GM18870 (cell line): ENCODE data around the gene MSI2.

Experiments
- ATAC-seq: cut with Tn5 transposase; IDR thresholded peaks from one replicate; pipeline ENCODE4 v1.9.1; 2021; ENCODE audit warnings: moderate library complexity; ENCODE audit not compliant: unreplicated experiment

MSI2 gene

DNA sequence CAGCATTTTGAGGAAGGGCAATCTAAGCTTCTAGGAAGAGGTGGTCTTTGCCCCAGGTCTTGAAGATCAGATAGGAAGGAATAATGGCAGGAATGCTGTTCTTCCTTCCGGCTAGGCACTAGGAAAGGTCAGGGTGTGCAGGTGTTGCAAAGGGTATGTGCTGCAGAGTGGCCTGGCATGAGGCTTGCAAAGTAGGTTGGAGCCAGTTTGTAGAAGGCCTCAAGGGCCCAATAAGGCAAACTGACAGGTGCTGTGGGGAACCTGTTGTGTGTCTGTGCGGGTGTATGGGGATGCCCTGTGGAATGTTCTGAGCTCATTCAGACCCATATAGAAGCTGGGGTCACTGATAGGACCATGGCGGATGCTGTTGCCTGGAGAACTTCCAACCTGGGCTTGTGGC, 12.7 kb downstream of the MSI2 start:
- no peak for ATAC-seq

GRCh38 chr17:57269598-57270255, 13.4 kb downstream of the MSI2 start:
- ATAC-seq: no peak

DNA sequence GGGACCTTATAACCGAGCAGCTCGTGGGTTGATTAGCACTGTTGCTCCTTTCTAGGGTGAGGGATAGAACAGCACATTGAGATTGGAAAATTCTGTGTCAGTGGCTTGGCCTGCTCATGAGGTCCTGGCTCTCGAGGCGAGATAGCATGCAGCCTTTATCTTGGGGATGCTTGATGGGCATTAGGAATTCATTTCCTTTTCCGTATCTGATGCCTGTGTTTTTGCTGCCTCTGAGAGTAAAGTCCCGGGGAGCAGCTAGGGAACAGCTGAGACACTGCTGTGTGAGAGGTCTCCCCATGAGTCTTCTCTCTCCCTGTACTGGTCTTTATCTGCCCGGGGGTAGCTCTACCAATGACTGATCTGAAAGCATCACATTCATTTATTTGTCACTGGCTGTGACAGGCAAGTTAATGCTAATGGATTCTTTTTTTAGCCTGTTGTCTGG, 14.5 kb downstream of the MSI2 start:
- ATAC-seq: no peak

- ATAC-seq: no peak
These were observed 15.5 kb downstream of the MSI2 start for GRCh38 chr17:57271821-57272220.

- ATAC-seq: no peak
These were observed 17.2 kb downstream of the MSI2 start for GRCh38 chr17:57273490-57273889.

GRCh38 chr17:57274162-57274561, 17.8 kb downstream of the MSI2 start:
- ATAC-seq: no peak

GRCh38 chr17:57275071-57275764, 18.9 kb downstream of the MSI2 start:
- no peak for ATAC-seq

DNA sequence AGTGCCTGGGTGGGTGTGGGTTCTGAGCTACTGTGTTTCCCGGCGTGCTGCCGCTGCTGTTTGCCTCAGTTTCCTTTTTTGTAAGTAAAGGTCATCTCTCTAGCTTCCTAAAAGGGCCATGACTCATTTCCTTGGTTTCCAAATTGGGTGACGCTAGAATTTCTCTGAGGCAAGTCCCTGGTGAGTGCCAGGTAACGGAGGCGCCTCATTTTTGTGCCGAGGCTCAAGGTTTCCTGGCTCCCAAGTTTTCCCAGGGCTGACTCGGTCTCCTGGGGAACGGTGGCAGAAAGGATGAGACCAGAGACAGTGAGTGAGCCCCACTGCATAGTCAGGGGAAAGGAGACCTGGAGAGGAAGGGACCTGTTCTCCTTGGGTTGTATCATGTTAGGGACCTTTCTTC, 20.3 kb downstream of the MSI2 start:
- ATAC-seq: no peak

DNA sequence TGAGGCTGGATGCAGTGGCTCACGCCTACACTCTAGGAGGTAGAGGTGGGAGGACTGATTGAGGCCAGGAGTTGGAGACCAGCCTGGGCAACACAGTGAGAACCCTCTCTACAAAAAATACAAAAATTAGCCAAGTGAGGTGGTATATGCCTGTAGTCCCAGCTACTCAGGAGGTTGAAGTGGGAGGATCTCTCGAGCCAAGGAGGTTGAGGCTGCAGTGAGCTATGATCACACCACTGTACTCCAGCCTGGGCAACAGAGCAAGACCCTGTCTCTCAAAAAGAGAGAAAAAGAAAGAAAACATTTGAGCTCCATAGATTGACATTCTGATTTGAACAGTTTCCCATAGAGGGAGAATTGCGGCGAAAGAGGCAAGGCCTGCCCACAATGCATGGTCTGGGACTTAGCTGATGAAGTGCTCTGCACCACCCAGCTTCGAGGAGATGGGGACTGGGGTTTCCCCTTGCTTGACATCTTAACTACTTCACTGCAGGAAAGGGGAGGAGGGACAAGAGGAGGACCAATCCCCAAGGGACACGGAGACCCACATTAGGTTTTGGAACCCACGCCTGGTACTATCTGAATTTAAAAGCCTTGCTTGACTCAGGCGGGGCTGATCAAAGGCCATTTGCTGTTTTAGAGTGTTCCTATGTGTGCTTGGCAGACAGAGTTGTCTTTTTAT, 21.7 kb downstream of the MSI2 start:
- ATAC-seq: no peak

DNA sequence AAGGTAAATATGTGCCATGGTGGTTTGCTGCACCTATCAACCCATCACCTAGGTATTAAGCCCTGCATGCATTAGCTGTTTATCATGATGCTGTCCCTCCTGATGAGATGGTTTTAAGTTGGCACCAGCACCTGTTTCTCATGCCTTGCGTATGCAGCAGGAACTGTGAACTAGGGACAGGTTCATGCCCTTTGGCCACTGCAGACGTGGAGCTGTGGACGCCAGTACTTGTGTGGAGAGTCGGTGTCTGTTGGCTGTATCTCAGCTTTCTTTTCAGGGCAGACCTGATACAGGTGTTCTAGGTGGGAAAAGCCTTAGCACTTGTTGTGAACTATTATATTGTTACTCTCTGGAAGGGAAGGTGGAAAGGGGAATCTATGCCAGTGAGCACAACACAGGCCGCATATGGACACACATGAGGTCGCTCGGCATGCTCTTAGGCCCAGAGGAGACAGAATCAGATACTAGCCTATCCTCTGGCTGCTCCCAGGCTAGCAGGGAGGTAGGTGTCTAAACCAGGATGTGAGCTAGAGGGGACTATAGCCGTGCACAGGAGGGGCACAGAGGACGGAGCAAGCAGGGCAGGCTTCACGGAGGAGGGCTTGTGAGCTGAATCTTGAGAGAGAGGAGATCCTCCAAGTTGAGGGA, 22.5 kb downstream of the MSI2 start:
- ATAC-seq: no peak

- ATAC-seq: no peak
These were observed 23.1 kb downstream of the MSI2 start for GRCh38 chr17:57279432-57279831.

- no peak for ATAC-seq
These were observed 25.6 kb downstream of the MSI2 start for GRCh38 chr17:57281887-57282286.

DNA sequence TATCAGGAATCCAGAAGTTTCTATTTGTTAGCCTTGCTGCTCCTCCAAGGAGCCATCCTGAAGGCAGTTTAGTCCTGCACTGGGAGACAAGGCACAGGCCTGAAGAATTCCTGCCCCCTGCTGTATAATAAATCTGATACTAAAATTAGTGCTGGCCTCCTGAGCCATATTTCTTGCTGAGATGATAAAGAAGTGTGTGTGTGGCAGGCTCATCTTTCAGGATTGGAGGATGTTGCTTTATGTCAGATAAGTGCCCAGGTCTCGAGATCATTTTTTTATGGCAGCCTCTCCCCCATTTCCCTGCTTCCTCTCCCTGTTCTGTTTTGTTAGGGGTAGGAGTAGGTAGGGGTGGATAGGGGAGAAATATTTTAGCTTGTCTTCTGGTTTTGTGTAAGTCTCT, 26.0 kb downstream of the MSI2 start:
- ATAC-seq: no peak

DNA sequence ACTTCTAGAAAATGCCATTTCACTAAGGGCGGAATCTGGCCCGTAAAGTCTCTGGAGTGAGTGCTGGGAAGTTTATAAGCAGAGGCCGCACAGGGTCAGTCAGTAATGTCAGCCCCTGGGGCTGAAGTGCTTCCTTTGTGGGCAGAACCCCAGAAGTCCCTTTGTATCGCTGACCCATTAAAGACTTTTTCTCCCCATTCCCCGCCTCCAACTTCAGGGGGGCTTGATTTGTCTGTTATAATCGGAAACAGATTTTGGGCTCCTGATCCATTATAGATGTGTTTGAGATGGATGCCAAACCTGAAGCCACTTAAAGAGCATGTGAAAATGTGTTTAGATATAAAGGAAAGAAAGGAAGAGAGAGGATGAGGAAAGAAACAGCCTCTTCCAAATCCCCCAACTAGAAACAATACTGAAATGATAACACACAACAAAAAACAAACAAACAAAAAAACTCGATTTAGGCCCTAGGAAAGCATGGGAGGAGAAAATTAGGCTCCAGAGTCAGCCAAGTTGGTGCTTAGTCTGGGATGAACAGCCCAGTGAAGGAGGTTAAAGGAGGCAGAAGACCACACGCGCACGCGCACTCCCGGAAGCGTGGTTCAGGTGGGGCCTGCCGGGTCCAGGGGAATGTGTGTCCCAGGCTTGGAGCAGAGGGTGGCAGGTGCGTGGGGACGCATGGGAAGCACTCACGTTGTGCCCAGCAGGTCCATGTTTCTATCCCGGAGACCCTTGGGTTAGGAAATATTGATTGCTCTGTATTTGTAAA, 27.1 kb downstream of the MSI2 start:
- ATAC-seq: no peak

DNA sequence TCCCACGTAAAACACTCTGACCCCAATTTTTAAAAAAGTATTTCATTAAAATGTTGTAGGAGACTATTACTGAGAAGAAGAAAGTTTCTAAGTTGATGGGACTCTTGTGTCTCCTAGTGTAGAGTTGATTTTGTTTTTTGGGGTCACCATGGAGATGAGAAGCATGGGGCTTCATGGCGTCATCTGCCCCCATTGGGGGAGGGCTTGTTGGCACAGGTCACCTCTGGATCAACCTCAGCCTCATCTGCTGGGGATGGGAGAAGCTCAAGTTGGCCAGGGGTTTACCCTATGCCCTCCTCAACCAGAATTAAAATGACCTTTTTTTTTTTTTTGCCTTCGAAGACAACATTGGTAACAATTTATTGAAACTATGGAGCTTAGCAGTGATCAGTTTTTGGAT, 28.3 kb downstream of the MSI2 start:
- no peak for ATAC-seq

- ATAC-seq: peak; percentile 52
These were observed 28.8 kb downstream of the MSI2 start for GRCh38 chr17:57284984-57285646.

DNA sequence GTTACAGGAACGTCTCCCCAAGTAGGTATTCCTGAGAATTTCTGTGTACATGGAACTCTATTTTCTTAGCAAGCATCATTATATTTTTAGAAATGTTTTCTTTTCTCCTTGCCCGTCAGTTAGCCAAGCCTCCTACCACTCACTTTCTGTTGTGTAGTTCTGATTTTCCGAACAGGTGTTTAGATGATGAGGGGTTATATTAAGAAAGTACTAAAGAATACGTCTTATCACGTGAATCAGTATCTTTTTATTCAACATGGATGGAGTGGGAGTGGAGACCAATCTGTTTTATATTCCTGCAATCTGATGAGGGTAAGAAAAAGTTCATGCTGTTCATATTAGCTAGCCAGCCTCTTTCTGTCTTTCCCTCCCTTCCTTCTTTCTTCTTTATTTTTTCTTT, 29.4 kb downstream of the MSI2 start:
- ATAC-seq: peak; percentile 7

GRCh38 chr17:57286399-57287105, 30.2 kb downstream of the MSI2 start:
- no peak for ATAC-seq

- no peak for ATAC-seq
These were observed 31.9 kb downstream of the MSI2 start for GRCh38 chr17:57288040-57288772.
